Endothelial cell of umbilical vein (primary cell): ENCODE results near the gene MGAT5B. TPM values are rescaled to one million over a fixed set of nuclear protein-coding genes. Genes with fewer than 3 reads are reported as not detected.

Experiments
- BruUV-seq: library from RNA; stranded (reverse); fragments of 400-500 nt; replicated peaks from 2 replicates; lab custom pipeline; 2021; lab: Mats Ljungman, UMichigan
- CTCF ChIA-PET: fragments of 300-600, 350-600 bp; sonication (Branson Sonifier 250); formaldehyde crosslinking; loops from one replicate; lab custom pipeline; 2021; ENCODE audit warnings: antibody characterized with exemption, inconsistent platforms; lab: Charles Lee
- POLR2A ChIA-PET: fragments of 300-600, 350-600 bp; sonication (Branson Sonifier 250); formaldehyde crosslinking; loops from one replicate; lab custom pipeline; 2021; ENCODE audit warnings: antibody characterized with exemption, inconsistent platforms; lab: Charles Lee
- DNase-seq: peaks from one replicate; pipeline ENCODE4 v3.0.0-alpha.2; 2011; ENCODE audit warnings: low read depth, low spot score
- FAIRE-seq: peaks from 2 replicates; lab custom pipeline; 2011; peaks lifted over from hg19 to GRCh38; lab: Jason Lieb, UNC
- H2AFZ ChIP-seq: 2 replicates; pipeline ENCODE4 v1.6.0; 2012; ENCODE audit warnings: low read depth, low read length, control low read depth, inconsistent platforms
- H3K27ac ChIP-seq: 2 replicates; pipeline ENCODE4 v1.5.1; 2011; ENCODE audit warnings: low read depth, mild to moderate bottlenecking, control low read depth, low read length, moderate library complexity; ENCODE audit not compliant: insufficient read depth
- H3K27me3 ChIP-seq, 2 experiments: 2 replicates each; pipeline versions ENCODE4 v1.6.0 to v1.6.1; 2011; ENCODE audit warnings: low read length in 2 of 2, mixed read lengths in 1 of 2; ENCODE audit not compliant: control insufficient read depth in 2 of 2, insufficient read depth in 2 of 2
- H3K36me3 ChIP-seq, 2 experiments: 2 replicates in 1 of 2; 3 replicates in 1 of 2; pipeline ENCODE4 v1.5.1; 2011; ENCODE audit warnings: low read length in 2 of 2, mild to moderate bottlenecking in 1 of 2, moderate library complexity in 1 of 2; ENCODE audit not compliant: control insufficient read depth in 2 of 2, insufficient read depth in 2 of 2; ENCODE audit errors: extremely low read depth in 1 of 2
- H3K4me1 ChIP-seq: 3 replicates; pipeline ENCODE4 v1.5.1; 2011; ENCODE audit warnings: mild to moderate bottlenecking, low read length; ENCODE audit not compliant: control insufficient read depth, insufficient read depth; ENCODE audit errors: extremely low read depth
- H3K4me2 ChIP-seq: 2 replicates; pipeline ENCODE4 v1.6.1; 2011; ENCODE audit warnings: low read length, control low read depth, mixed read lengths; ENCODE audit not compliant: insufficient read depth
- H3K4me3 ChIP-seq, 3 experiments: fragments of 200-600 bp in 1 of 3; sonication (generic), shearing (Covaris generic) in 1 of 3; replicated peaks in 1 of 3; 2 replicates each; pipeline ENCODE4 v1.5.1; 2011 to 2016; ENCODE audit warnings: control low read depth in 3 of 3, low read length in 3 of 3, mild to moderate bottlenecking in 2 of 3, inconsistent platforms in 1 of 3, low read depth in 1 of 3, moderate library complexity in 1 of 3; ENCODE audit not compliant: insufficient read depth in 1 of 3
- H3K79me2 ChIP-seq: 2 replicates; pipeline ENCODE4 v1.6.0; 2012; ENCODE audit warnings: low read length, inconsistent platforms; ENCODE audit not compliant: control insufficient read depth, insufficient read depth
- H3K9ac ChIP-seq: replicated peaks from 2 replicates; pipeline ENCODE3; 2011; ENCODE audit warnings: low read length, control low read depth; ENCODE audit not compliant: insufficient read depth; ENCODE audit errors: extremely low read depth
- H3K9me1 ChIP-seq: replicated peaks from 3 replicates; pipeline ENCODE4 v1.6.0; 2011; ENCODE audit warnings: mild to moderate bottlenecking, low read length; ENCODE audit not compliant: control insufficient read depth, insufficient read depth; ENCODE audit errors: extremely low read depth
- H3K9me3 ChIP-seq: replicated peaks from 2 replicates; pipeline ENCODE4 v1.5.1; 2012; ENCODE audit warnings: low read length, inconsistent platforms; ENCODE audit not compliant: control insufficient read depth, insufficient read depth
- H4K20me1 ChIP-seq: replicated peaks from 2 replicates; pipeline ENCODE3; 2011; ENCODE audit warnings: mild to moderate bottlenecking, low read length; ENCODE audit not compliant: control insufficient read depth, insufficient read depth; ENCODE audit errors: extremely low read depth
- FOS ChIP-seq: IDR thresholded peaks from 2 replicates; pipeline ENCODE4 v1.6.1; 2011; ENCODE audit warnings: mild to moderate bottlenecking, low read length, moderate library complexity, borderline replicate concordance; ENCODE audit not compliant: insufficient read depth
- GATA2 ChIP-seq: IDR thresholded peaks from 2 replicates; pipeline ENCODE4 v1.7.0; 2011; ENCODE audit warnings: low read depth, mild to moderate bottlenecking, moderate library complexity, mixed read lengths, low read length; ENCODE audit not compliant: insufficient read length, insufficient read depth
- JUN ChIP-seq: IDR thresholded peaks from 2 replicates; pipeline ENCODE4 v1.6.1; 2011; ENCODE audit warnings: borderline replicate concordance, low read depth; ENCODE audit not compliant: insufficient read length, insufficient read depth
- MYC ChIP-seq: IDR thresholded peaks from one replicate; pipeline ENCODE4 v1.6.1; 2011; ENCODE audit warnings: mild to moderate bottlenecking, low read depth, low read length
- POLR2A ChIP-seq: IDR thresholded peaks from 2 replicates; pipeline ENCODE4 v1.6.1; 2012; ENCODE audit warnings: low read depth, mild to moderate bottlenecking, control low read depth, low read length
- POLR2AphosphoS5 ChIP-seq: IDR thresholded peaks from 2 replicates; pipeline ENCODE4 v1.6.1; 2012; ENCODE audit warnings: low read depth, mild to moderate bottlenecking, control low read depth, low read length, moderate library complexity; ENCODE audit not compliant: insufficient read depth
- dilution Hi-C: fragments of 300-500 bp; cut with MboI; formaldehyde crosslinking; loops from one replicate; pipeline ENCODE4 v1.15.0; 2019; ENCODE audit warnings: low sequenced_read_pairs; ENCODE audit not compliant: extremely low pct_ligation_motif_present
- intact Hi-C: fragments of 100-400 bp; cut with micrococcal nuclease; formaldehyde crosslinking; loops from one replicate; pipeline ENCODE4 v1.10.0; 2022
- polyA plus RNA-seq, 4 experiments: library from polyadenylated mRNA; depleted of rRNA in 3 of 4; stranded (reverse) in 3 of 4; unstranded in 1 of 4; fragments of >200 nt; gene quantifications; 2 replicates each; pipeline versions ENCODE4 v1.2.1 to v1.2.3, GENCODE V29; 2011 to 2012; ENCODE audit warnings: missing spikeins in 1 of 4
- total RNA-seq: library from RNA; stranded (reverse); gene quantifications from 2 replicates; pipeline ENCODE4 v1.2.3, GENCODE V29; 2021
- TF ChIP-seq, protein P1 (sequence below): IDR thresholded peaks from 2 replicates; pipeline ENCODE4 v1.6.1; 2011; ENCODE audit not compliant: insufficient read depth, insufficient read length
- TF ChIP-seq, protein P2 (sequence below), 2 donors: IDR thresholded peaks; 1 replicate in 1 of 2; 2 replicates in 1 of 2; pipeline ENCODE4 v1.5.1; 2011; ENCODE audit warnings: low read length in 2 of 2, mild to moderate bottlenecking in 2 of 2, moderate library complexity in 2 of 2, control low read depth in 1 of 2, inconsistent platforms in 1 of 2, low read depth in 1 of 2; ENCODE audit not compliant: insufficient read depth in 1 of 2; ENCODE audit errors: extremely low read depth in 1 of 2

MGAT5B gene
- total and polyA plus RNA-seq, 2 donors (not counting 3 experiments of a cell fraction or from before 2014, with no cell fraction given) = 1.7 to 2.1 TPM

DNA sequence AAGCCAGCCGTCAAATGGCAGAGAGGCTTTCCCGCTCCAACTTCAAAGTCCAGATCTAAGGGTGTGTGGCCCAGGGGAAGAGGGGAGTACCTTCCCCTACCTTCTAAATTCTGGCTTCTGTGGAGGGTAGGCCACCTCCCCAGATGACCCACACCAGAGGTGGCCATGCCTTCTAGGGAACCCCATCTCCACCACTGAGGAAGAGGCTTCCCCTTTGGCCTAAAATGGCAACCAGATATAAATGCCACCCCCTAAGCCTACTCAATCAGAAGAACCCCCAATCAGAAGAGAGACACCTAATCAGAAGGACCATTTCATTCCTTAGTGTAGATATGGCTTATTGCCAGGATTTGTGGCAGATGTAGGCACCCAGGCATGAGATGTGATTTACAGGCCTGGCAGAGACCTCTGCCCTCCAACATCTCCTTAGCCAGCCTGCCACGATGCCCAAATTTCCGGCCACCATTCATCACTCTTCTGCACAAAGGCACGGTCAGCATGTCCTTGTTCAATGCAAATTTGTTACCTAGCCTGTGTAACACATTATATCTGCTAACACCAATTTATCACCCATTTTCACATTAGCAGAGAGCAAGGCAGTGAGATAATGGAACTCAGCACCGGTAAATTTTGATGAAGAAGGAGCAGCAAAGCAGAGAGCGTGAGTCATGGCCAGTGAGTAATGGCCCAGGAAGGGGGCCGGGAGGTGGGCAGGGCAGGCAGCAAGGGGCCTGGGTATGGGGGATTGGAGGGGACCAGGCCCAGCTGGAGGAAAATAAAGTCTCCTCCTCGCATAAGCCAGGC, 1.2 kb upstream of the MGAT5B start:
- H3K27me3 ChIP-seq = peaks cover 0 to 12% of the 10 kb centered on the region in 2 experiments
- DNase-seq = no peak
- peak; percentile 69 for FAIRE-seq
- BruUV-seq = no TSS peak
- POLR2A ChIA-PET = no interaction called here
- intact Hi-C loops (loop anchor here (5.0 kb wide), 2 partner anchors 75 to 380 kb away; no protein-coding TSS in a partner anchor), dilution Hi-C loops (no loop called here)
- H3K79me2 ChIP-seq = no peaks in the 10 kb centered on the region
- H3K9ac ChIP-seq = no peak overlapping the region
- H3K9me3 ChIP-seq = no peaks in the 10 kb centered on the region
- H4K20me1 ChIP-seq = no peaks in the 10 kb centered on the region
- CTCF ChIA-PET = interaction anchor here (1.0 to 8.4 kb wide), 24 partner anchors 13 to 279 kb away, joined by 3 to 334 read pairs (median 6); no protein-coding TSS in a partner anchor
- TF ChIP-seq POLR2AphosphoS5 (no peak), MYC (no peak), FOS (peak; percentile 91), JUN (peak; percentile 29), GATA2 (no peak), POLR2A (no peak)
- TF ChIP-seq, protein P1, sequence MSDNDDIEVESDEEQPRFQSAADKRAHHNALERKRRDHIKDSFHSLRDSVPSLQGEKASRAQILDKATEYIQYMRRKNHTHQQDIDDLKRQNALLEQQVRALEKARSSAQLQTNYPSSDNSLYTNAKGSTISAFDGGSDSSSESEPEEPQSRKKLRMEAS = no peak
- TF ChIP-seq, protein P2, sequence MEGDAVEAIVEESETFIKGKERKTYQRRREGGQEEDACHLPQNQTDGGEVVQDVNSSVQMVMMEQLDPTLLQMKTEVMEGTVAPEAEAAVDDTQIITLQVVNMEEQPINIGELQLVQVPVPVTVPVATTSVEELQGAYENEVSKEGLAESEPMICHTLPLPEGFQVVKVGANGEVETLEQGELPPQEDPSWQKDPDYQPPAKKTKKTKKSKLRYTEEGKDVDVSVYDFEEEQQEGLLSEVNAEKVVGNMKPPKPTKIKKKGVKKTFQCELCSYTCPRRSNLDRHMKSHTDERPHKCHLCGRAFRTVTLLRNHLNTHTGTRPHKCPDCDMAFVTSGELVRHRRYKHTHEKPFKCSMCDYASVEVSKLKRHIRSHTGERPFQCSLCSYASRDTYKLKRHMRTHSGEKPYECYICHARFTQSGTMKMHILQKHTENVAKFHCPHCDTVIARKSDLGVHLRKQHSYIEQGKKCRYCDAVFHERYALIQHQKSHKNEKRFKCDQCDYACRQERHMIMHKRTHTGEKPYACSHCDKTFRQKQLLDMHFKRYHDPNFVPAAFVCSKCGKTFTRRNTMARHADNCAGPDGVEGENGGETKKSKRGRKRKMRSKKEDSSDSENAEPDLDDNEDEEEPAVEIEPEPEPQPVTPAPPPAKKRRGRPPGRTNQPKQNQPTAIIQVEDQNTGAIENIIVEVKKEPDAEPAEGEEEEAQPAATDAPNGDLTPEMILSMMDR (IDR thresholded peaks at IDR 0.05; ENCODE audit: extremely low read depth in 1 of 2, insufficient read depth in 1 of 2, low read depth in 1 of 2, low read length in 2 of 2) = no peak
- H3K4me2 ChIP-seq = no peak overlapping the region
- H3K4me1 ChIP-seq = peaks cover 22% of the 10 kb centered on the region
- H3K36me3 ChIP-seq = no peaks in the 10 kb centered on the region
- H2AFZ ChIP-seq = peak overlapping the region; percentile 90
- H3K9me1 ChIP-seq = no peaks in the 10 kb centered on the region
- no peak overlapping the region for H3K4me3 ChIP-seq
- no peak overlapping the region for H3K27ac ChIP-seq
